H1 (cell line): ENCODE data around the gene NEU3. TPM values are rescaled to one million over a fixed set of nuclear protein-coding genes. Genes with fewer than 3 reads are reported as not detected.

Experiments used
- CTCF ChIA-PET: fragments of 300-600 bp; sonication (Branson Sonifier 250); formaldehyde crosslinking; loops from one replicate; lab custom pipeline; 2021; ENCODE audit not compliant: partially characterized antibody; lab: Charles Lee
- POLR2A ChIA-PET: fragments of 300-600 bp; sonication (Branson Sonifier 250); formaldehyde crosslinking; loops from one replicate; lab custom pipeline; 2021; ENCODE audit warnings: inconsistent platforms; ENCODE audit not compliant: partially characterized antibody; lab: Charles Lee
- DNase-seq, 2 experiments: peaks; one replicate each; pipeline versions ENCODE4 v3.0.0 to v3.0.0-alpha.2; 2010 to 2022; ENCODE audit warnings: low spot score in 2 of 2, low read depth in 1 of 2, mixed read lengths in 1 of 2
- FAIRE-seq: peaks from 2 replicates; lab custom pipeline; 2011; peaks lifted over from hg19 to GRCh38; lab: Jason Lieb, UNC
- H2AFZ ChIP-seq: 2 replicates; pipeline ENCODE4 v1.8.1; 2012; ENCODE audit warnings: low read length, inconsistent platforms
- H2AK5ac ChIP-seq: 2 replicates; pipeline ENCODE4 v1.6.1; 2013; ENCODE audit warnings: low read depth, low read length
- H2BK120ac ChIP-seq: replicated peaks from 2 replicates; pipeline ENCODE3; 2013; ENCODE audit warnings: low read depth, low read length, inconsistent platforms
- H2BK12ac ChIP-seq: 2 replicates; pipeline ENCODE4 v1.6.1; 2013; ENCODE audit warnings: low read depth, low read length
- H2BK15ac ChIP-seq: 2 replicates; pipeline ENCODE4 v1.6.1; 2013; ENCODE audit warnings: low read length
- H2BK20ac ChIP-seq: 2 replicates; pipeline ENCODE4 v1.6.1; 2013; ENCODE audit warnings: low read length
- H2BK5ac ChIP-seq: 2 replicates; pipeline ENCODE4 v1.6.1; 2013; ENCODE audit warnings: low read depth, low read length
- H3K14ac ChIP-seq: 2 replicates; pipeline ENCODE4 v1.6.1; 2013; ENCODE audit warnings: inconsistent platforms; ENCODE audit not compliant: insufficient read length
- H3K18ac ChIP-seq: 2 replicates; pipeline ENCODE4 v1.6.1; 2013; ENCODE audit warnings: low read length; ENCODE audit errors: extremely low read depth
- H3K23ac ChIP-seq: 2 replicates; pipeline ENCODE4 v1.6.1; 2013; ENCODE audit warnings: inconsistent platforms; ENCODE audit not compliant: insufficient read length
- H3K23me2 ChIP-seq: 2 replicates; pipeline ENCODE4 v1.6.1; 2013; ENCODE audit warnings: low read depth, low read length
- H3K27ac ChIP-seq: 2 replicates; pipeline ENCODE4 v1.6.1; 2011; ENCODE audit warnings: low read depth, low read length, inconsistent platforms
- H3K27me3 ChIP-seq, 4 experiments: replicated peaks in 1 of 4; 1 replicate in 1 of 4; 2 replicates in 3 of 4; pipeline versions ENCODE4 v1.6.1 to v1.8.1; 2011 to 2013; ENCODE audit warnings: low read length in 3 of 4, mild to moderate bottlenecking in 3 of 4, inconsistent platforms in 2 of 4, mixed read lengths in 2 of 4, moderate library complexity in 1 of 4; ENCODE audit not compliant: control insufficient read depth in 3 of 4, insufficient read depth in 3 of 4; ENCODE audit errors: extremely low read depth in 1 of 4
- H3K36me3 ChIP-seq, 4 experiments: 2 replicates each; pipeline versions ENCODE4 v1.6.1 to v1.8.1; 2011 to 2013; ENCODE audit warnings: mild to moderate bottlenecking in 4 of 4, low read length in 3 of 4, moderate library complexity in 2 of 4, control low read depth in 1 of 4, inconsistent platforms in 1 of 4; ENCODE audit not compliant: insufficient read depth in 4 of 4, control insufficient read depth in 2 of 4
- H3K4ac ChIP-seq: replicated peaks from 2 replicates; pipeline ENCODE3; 2013; ENCODE audit warnings: low read length, low read depth, mixed read lengths, inconsistent platforms; ENCODE audit not compliant: insufficient read length
- H3K4me1 ChIP-seq, 4 experiments: replicated peaks in 1 of 4; 1 replicate in 1 of 4; 2 replicates in 3 of 4; pipeline versions ENCODE4 v1.6.1 to v1.8.1; 2011 to 2013; ENCODE audit warnings: low read length in 3 of 4, inconsistent platforms in 2 of 4, mixed read lengths in 1 of 4; ENCODE audit not compliant: insufficient read depth in 4 of 4, control insufficient read depth in 3 of 4
- H3K4me2 ChIP-seq, 2 experiments: 2 replicates each; pipeline versions ENCODE4 v1.6.1 to v1.8.1; 2011 to 2013; ENCODE audit warnings: low read depth in 2 of 2, low read length in 2 of 2, control low read depth in 1 of 2, inconsistent platforms in 1 of 2, mild to moderate bottlenecking in 1 of 2; ENCODE audit not compliant: insufficient read depth in 1 of 2
- H3K4me3 ChIP-seq, 4 experiments: fragments of 200-600, 300-600 bp in 1 of 4; sonication (generic), shearing (Covaris generic), sonication (Bioruptor Twin) in 1 of 4; 2 replicates each; pipeline versions ENCODE4 v1.5.1 to v1.8.1; 2011 to 2016; ENCODE audit warnings: low read length in 4 of 4, low read depth in 3 of 4, control low read depth in 2 of 4, inconsistent platforms in 2 of 4, mild to moderate bottlenecking in 2 of 4, mixed read lengths in 1 of 4, moderate library complexity in 1 of 4; ENCODE audit not compliant: insufficient read depth in 2 of 4; ENCODE audit errors: extremely low read depth in 1 of 4
- H3K56ac ChIP-seq: replicated peaks from 2 replicates; pipeline ENCODE3; 2013; ENCODE audit warnings: low read depth, mild to moderate bottlenecking, mixed read lengths, low read length, inconsistent platforms; ENCODE audit not compliant: insufficient read length
- H3K79me1 ChIP-seq: 2 replicates; pipeline ENCODE4 v1.6.1; 2013; ENCODE audit warnings: low read depth, low read length, control low read depth
- H3K79me2 ChIP-seq, 2 experiments: 2 replicates each; pipeline versions ENCODE4 v1.6.1 to v1.8.1; 2012 to 2013; ENCODE audit warnings: low read length in 2 of 2, mild to moderate bottlenecking in 2 of 2, inconsistent platforms in 1 of 2; ENCODE audit not compliant: insufficient read depth in 2 of 2, control insufficient read depth in 1 of 2
- H3K9ac ChIP-seq, 4 experiments: replicated peaks in 1 of 4; 1 replicate in 1 of 4; 2 replicates in 3 of 4; pipeline versions ENCODE4 v1.6.1 to v1.8.1; 2011 to 2013; ENCODE audit warnings: low read depth in 3 of 4, low read length in 3 of 4, control low read depth in 2 of 4, mild to moderate bottlenecking in 2 of 4, moderate library complexity in 2 of 4, inconsistent platforms in 1 of 4; ENCODE audit errors: extremely low read depth in 1 of 4
- H3K9me3 ChIP-seq, 2 experiments: 2 replicates each; pipeline versions ENCODE4 v1.6.1 to v1.8.1; 2012 to 2013; ENCODE audit warnings: mild to moderate bottlenecking in 2 of 2, moderate library complexity in 2 of 2, control low read depth in 1 of 2, inconsistent platforms in 1 of 2, low read depth in 1 of 2, low read length in 1 of 2, mixed read lengths in 1 of 2; ENCODE audit not compliant: insufficient read depth in 2 of 2
- H4K20me1 ChIP-seq, 2 experiments: replicated peaks in 1 of 2; 2 replicates each; pipeline versions ENCODE3 to v1.8.1; 2011 to 2013; ENCODE audit warnings: inconsistent platforms in 2 of 2, low read length in 2 of 2, mild to moderate bottlenecking in 1 of 2; ENCODE audit not compliant: insufficient read depth in 2 of 2, control insufficient read depth in 1 of 2
- H4K5ac ChIP-seq: 2 replicates; pipeline ENCODE4 v1.6.1; 2013; ENCODE audit warnings: low read length, low read depth, mixed read lengths, inconsistent platforms; ENCODE audit not compliant: insufficient read length
- H4K8ac ChIP-seq: 2 replicates; pipeline ENCODE4 v1.8.0; 2013; ENCODE audit warnings: mild to moderate bottlenecking, moderate library complexity, low read length, inconsistent platforms; ENCODE audit not compliant: insufficient read depth; ENCODE audit errors: extremely low read depth
- H4K91ac ChIP-seq: replicated peaks from 2 replicates; pipeline ENCODE3; 2013; ENCODE audit warnings: low read length, mixed read lengths, inconsistent platforms; ENCODE audit not compliant: insufficient read length
- CTCF ChIP-seq, 3 experiments: IDR thresholded peaks; 1 replicate in 2 of 3; 2 replicates in 1 of 3; pipeline versions ENCODE4 v1.5.1 to v1.6.1; 2011; ENCODE audit warnings: low read length in 3 of 3, mild to moderate bottlenecking in 3 of 3, inconsistent platforms in 2 of 3, low read depth in 1 of 3, moderate library complexity in 1 of 3; ENCODE audit not compliant: insufficient read depth in 1 of 3; ENCODE audit errors: control extremely low read depth in 1 of 3
- KDM1A ChIP-seq: fragments of 200-600, 300-600 bp; sonication (generic); IDR thresholded peaks from 2 replicates; pipeline ENCODE4 v1.7.1; 2016; ENCODE audit warnings: mild to moderate bottlenecking, low read length, borderline replicate concordance
- MAX ChIP-seq: IDR thresholded peaks from 2 replicates; pipeline ENCODE4 v1.6.1; 2012; ENCODE audit warnings: inconsistent platforms
- NRF1 ChIP-seq: IDR thresholded peaks from 2 replicates; pipeline ENCODE4 v1.6.1; 2011; ENCODE audit warnings: mild to moderate bottlenecking, low read depth, low read length, improper control_type of control experiment
- RAD21 ChIP-seq, 2 experiments: IDR thresholded peaks in 1 of 2; conservative IDR thresholded peaks in 1 of 2; 2 replicates each; pipeline ENCODE4 v1.6.1; 2011; ENCODE audit warnings: low read depth in 2 of 2, low read length in 2 of 2, improper control_type of control experiment in 1 of 2, inconsistent platforms in 1 of 2, mild to moderate bottlenecking in 1 of 2, moderate library complexity in 1 of 2
- SP4 ChIP-seq: IDR thresholded peaks from 2 replicates; pipeline ENCODE4 v1.6.1; 2012; ENCODE audit warnings: low read length, inconsistent platforms
- TAF7 ChIP-seq: optimal IDR thresholded peaks from 2 replicates; pipeline ENCODE3; 2011; ENCODE audit warnings: low read depth, mild to moderate bottlenecking, inconsistent platforms, low read length, moderate library complexity, borderline replicate concordance
- TEAD4 ChIP-seq: IDR thresholded peaks from 2 replicates; pipeline ENCODE4 v1.6.1; 2012; ENCODE audit warnings: low read depth, low read length, inconsistent platforms, mixed read lengths
- ZNF274 ChIP-seq: IDR thresholded peaks from 2 replicates; pipeline ENCODE4 v1.7.0; 2012; ENCODE audit warnings: low read length, borderline replicate concordance; ENCODE audit errors: extremely low read depth
- WGBS, 2 experiments: shearing (Covaris generic) in 1 of 2; methylation state at CpG; one replicate each; pipeline versions ENCODE4 v1.1.6 to v1.1.7; 2013 to 2015; ENCODE audit warnings: low lambda C conversion rate in 2 of 2, mixed read lengths in 2 of 2, inconsistent platforms in 1 of 2, low coverage in 1 of 2, missing lambda C conversion rate in 1 of 2; ENCODE audit not compliant: insufficient replicate concordance in 2 of 2, insufficient coverage in 1 of 2, insufficient read length in 1 of 2; ENCODE audit errors: extremely low coverage in 1 of 2, missing lambda C conversion rate in 1 of 2; 5-methylcytosine and 5-hydroxymethylcytosine counted together
- polyA plus RNA-seq, 7 experiments: library from polyadenylated mRNA; depleted of rRNA in 3 of 7; stranded (reverse) in 5 of 7; unstranded in 2 of 7; fragments of >200 nt in 5 of 7; fragments of 200-250 nt in 2 of 7; gene quantifications; 1 replicate in 5 of 7; 2 replicates in 1 of 7; 4 replicates in 1 of 7; pipeline versions ENCODE4 v1.2.1 to v1.2.3, GENCODE V29; 2011 to 2013; ENCODE audit warnings: missing spikeins in 2 of 7, mixed read lengths in 2 of 7
- total RNA-seq: library from RNA; stranded (reverse); fragmentation: NEBNext Ultra II Directional; extraction: Animal tissue kit (Norgen Biotek cat#: 25700); gene quantifications from 2 replicates; pipeline ENCODE4 v1.2.1, GENCODE V29; 2021

Gene NEU3
- total and polyA plus RNA-seq, 2 of the 8 experiments (the other 6 are each of a cell fraction or from before 2014, with no cell fraction given): 8.9 to 15.6 TPM

GRCh38 chr11:75022759-75023396 is 34.1 kb downstream of the NEU3 start:
- Histone ChIP-seq H2BK120ac (no peak overlapping the region), H3K36me3 (no peaks in the 10 kb centered on the region), H3K4ac (no peak overlapping the region), H2BK15ac (no peak overlapping the region), H3K79me2 (no peaks in the 10 kb centered on the region), H4K91ac (no peak overlapping the region), H3K14ac (no peak overlapping the region), H2AFZ (no peak overlapping the region), H3K79me1 (no peaks in the 10 kb centered on the region), H3K9me3 (peaks cover 10 to 19% of the 10 kb centered on the region in 2 experiments; a peak in 2 of 4 replicates), H4K20me1 (no peaks in the 10 kb centered on the region), H3K23ac (no peak overlapping the region), H3K4me3 (no peak overlapping the region), H3K27ac (no peak overlapping the region), H3K27me3 (no peaks in the 10 kb centered on the region), H3K18ac (no peak overlapping the region), H4K8ac (no peak overlapping the region), H2BK12ac (no peak overlapping the region), H3K4me1 (no peaks in the 10 kb centered on the region; a peak in 2 of 7 replicates), H2BK20ac (no peak overlapping the region), H4K5ac (no peak overlapping the region), H3K9ac (no peak overlapping the region), H3K4me2 (no peak overlapping the region), H3K56ac (no peak overlapping the region), H3K23me2 (no peaks in the 10 kb centered on the region; the same call in 1 of the 2 replicates), H2AK5ac (no peak overlapping the region), H2BK5ac (peak overlapping the region; percentile 44; the same call in 1 of the 2 replicates)
- FAIRE-seq (peak; percentile 75), DNase-seq (peak; percentile 83 to 95)
- CTCF ChIA-PET: interaction anchor here (0.6 to 8.9 kb wide), 45 partner anchors 9 to 1209 kb away, joined by 3 to 142 read pairs (median 5); partner anchors contain the start of gene TPBGL
- POLR2A ChIA-PET: interaction anchor here (0.9 to 1.5 kb wide), 2 partner anchors 34 to 118 kb away, joined by 3 read pairs; partner anchors contain the start of gene NEU3
- 74% methylated on average over 5 of the region's 5 CpGs; no CpG with 5 or more reads in 1 of the 2 experiments for WGBS, 2 experiments
- TF ChIP-seq MAX (0 out of 2 replicates have a peak, but pooled peaks have one; percentile 8), NRF1 (no peak), SP4 (0 out of 2 replicates have a peak, but pooled peaks have one; percentile 28), ZNF274 (no peak), TAF7 (no peak), KDM1A (peak; percentile 90), CTCF (IDR thresholded peaks at IDR 0.05; ENCODE audit: control extremely low read depth in 1 of 3, insufficient read depth in 1 of 3, low read depth in 1 of 3, low read length in 3 of 3) (peak; percentile 93 to 98 (median 98)), TEAD4 (peak; percentile 90), RAD21 (IDR thresholded peaks at IDR 0.05 in 1 of 2, conservative IDR thresholded peaks at IDR 0.05 in 1 of 2; ENCODE audit: low read depth in 2 of 2, low read length in 2 of 2) (peak; percentile 93 to 97)
